Measurements from ENCODE around the gene CTTN.

CTTN gene

DNA sequence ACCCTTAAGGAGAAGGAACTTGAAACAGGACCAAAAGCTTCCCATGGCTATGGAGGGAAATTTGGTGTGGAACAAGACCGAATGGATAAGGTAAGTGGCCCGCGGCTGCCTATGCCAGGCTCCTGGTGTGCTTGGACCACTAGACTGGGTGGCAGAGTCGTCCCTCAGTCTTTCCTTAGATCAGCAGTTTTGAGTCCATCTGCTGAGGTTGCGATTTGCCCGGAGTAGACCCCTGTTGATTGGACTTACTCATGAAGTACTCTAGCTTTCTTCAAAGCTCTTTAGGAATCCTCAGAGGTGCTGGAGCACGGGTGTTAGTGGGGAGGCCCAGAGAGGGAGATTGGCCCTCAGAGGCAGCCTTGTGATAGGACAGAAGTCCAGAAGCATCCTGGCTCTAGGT is 11.5 kb downstream of the CTTN start:
- no peak for DNase-seq (ENCODE audit: low read depth in 2 of 2)

DNA sequence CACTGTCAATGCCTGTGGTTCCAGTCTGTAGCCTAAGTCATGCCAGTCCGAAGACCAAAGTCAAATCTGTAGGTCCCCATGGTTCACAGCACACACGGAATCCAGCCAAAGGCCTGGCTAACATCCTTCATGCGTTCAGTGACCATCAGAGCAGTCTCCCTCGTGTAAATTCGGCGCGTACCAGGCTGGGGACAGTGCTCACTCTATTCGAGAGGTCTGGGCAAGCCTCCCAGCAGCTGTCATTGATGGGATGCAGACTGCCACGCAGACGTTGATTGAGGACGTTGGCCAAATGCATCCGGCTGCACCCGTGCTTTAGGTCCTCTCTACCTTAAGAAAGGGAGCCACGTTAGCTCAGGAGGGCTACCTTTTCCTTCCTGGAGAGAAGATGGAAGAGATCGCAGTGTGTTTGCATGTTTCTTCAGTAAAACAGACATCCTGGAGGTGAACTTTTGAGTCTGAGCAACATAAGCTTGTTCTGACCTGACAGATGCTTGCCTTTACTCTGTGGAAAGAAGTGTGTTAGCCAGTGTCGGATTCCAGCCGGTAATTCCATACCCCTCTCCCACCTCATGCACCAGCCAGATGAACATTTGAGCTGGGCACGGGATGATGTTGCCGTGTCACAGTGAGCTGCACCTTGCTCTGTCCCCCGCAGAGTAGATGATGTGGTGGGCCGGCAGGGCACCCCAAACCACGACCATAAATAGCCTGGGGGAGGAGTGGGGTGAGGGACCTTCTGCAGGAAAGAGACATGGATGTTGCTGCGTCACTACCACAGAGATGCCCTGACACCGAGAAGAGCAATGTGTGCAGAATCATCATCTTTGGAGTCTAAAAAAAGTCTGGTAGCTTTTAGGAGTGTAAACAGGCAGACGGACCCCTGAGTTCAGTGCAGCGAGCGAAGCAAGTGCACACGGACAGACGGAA is 12.2 kb downstream of the CTTN start:
- DNase-seq (ENCODE audit: low read depth in 2 of 2) = no peak

DNA sequence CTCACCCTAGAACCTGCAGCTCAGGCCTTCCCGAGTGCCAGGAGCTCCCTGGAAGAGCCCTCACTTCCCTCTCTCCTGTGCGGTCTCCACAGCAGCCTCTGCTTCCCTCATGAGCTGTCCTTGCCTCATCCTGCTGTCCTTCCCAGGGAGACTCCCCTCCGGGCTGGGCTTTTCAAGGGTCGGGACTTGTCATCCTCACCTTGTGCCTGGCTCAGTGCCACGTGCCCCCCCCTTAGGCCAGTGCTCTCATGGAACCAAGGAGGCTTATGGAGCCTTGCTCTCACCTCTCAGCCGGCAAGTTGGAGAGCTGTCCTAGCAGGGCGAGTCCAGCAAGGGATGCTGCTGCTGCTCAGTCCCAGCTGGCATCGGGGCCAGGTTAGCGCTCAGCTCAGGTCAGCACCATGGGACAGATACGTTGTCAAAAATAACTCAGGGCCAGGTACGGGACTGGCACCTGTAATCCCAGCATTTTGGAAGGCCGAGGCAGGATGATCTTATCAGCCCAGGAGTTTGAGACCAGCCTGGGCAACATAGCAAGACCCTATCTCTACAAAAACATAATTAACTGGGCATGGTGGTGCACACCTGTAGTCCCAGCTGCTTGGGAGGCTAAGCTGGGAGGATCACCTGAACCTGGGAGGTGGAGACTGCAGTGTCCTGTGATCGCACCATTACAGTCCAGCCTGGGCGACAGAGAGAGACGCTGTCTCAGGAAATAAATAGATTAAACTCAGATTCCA is 13.6 kb downstream of the CTTN start:
- no peak for DNase-seq (ENCODE audit: low read depth in 2 of 2)

DNA sequence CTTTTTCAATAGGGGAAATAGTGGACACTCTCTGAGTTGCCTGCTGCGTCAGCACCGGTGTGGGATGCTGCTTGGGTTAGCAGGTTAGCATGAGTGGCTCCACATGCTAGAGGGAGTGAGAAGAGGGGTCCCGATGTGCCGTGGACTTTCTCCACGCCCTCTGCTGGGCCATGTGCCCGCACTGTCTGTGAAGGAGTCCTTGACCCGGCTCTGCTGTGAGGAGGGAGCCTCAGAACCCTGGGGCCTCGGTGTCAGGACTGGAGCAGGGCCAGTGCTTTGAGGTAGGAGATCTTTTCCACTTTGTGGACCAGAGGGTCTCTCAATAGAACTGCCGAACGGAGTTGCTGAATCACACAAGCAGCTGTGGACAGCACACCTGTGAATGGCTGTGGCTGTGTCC is 14.8 kb downstream of the CTTN start:
- no peak for DNase-seq (ENCODE audit: low read depth in 2 of 2)

DNA sequence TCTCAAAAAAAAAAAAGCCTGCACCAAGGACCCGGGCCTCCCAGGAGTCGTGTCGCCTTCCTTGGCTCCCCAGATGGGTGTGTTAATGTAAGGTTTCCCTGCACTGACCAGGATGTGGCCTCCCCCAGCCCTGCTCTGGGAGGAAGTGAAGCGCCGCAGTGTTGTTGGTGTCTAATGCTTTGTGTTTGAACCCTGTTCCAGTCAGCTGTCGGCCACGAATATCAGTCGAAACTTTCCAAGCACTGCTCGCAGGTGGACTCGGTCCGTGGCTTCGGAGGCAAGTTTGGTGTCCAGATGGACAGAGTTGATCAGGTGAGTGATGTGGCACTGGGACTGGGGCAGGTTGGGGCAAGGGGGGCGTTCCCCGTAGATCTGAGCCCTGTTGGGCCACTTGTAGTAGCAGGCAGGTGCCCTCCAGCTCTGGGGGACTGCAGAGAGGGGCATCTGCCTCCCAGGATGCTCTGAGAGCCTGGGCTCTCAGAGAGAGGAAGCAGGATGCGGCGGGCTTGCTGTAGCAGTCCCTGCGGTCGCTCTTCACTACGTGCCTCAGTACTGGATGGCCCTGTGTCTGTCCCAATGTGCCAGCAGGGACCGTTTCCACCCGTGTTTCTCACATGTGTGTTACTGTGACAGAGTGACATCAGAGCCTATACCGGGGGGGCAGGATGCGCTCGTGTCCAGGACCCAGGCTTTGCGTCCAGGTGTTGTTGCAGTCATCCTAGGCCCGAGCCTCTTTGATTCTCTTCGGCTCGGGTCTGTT is 16.2 kb downstream of the CTTN start:
- DNase-seq (ENCODE audit: low read depth in 2 of 2) = no peak

DNA sequence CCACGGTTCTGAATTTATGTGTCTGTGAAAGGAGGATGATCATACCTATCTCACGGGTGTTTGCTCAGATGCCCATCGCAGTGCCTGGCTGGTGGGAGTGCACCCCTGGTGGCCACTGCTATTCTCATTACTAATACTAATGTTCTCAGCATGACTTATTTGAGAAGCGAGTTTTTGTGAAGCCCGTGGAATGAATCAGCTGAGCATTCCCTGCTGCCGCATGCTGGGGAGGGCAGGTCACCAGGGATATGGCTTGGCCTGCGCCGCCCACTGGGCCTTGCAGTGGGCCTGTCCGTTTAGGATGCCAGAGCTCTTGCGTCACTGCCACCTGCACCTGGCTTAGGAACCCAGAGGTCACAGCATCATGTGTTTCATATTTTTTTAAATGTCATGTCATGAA is 16.9 kb downstream of the CTTN start:
- no peak for DNase-seq (ENCODE audit: low read depth in 2 of 2)

DNA sequence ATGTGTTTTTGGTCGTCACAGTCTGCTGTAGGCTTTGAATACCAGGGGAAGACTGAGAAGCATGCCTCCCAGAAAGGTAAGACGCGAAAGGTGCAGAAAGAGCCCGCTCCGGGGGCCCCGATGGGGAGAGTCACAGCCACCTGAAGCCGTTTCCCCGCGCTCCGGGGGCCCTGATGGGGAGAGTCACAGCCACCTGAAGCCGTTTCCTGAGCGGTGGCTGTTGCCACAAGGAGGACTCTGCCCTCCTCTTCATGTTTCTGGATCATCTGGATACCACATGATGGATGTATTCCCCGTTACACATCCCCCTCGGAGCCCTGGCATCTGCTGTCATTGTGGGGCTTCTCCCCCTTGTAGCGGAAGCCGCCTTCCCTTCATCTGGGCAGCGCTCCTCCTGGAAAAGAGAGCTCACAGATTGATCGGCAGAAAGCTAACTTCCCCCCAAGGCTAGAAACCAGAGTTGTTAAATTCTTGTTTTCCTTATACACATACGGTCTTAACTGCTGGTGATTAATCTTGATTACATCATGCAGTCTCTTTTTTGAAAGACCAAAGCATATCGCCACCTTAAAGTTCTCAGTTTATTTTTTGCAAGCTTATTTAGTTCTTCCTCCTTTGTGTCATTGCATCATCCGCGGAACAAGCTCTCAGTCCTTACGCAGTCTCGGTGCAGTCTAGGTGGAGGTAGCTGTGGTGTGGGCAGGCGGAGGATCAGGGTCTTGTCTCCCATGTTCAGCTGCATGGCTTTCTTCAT is 17.5 kb downstream of the CTTN start:
- no peak for DNase-seq (ENCODE audit: low read depth in 2 of 2)

DNA sequence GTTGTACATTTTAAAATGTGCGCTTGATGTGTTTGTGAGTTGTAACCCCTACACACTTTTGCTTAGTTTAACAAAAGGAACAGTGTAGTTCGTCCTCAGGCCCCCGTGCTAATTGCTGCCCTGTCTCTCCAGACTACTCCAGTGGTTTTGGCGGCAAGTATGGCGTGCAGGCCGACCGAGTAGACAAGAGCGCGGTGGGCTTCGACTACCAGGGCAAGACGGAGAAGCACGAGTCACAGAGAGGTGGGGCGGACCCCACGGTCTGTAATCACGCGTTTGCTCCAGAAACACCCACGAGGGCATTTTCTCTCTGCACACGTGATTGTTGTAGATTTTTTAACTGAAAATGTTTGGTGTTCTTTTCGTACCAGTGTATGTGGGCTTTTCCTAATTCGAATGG is 18.6 kb downstream of the CTTN start:
- no peak for DNase-seq (ENCODE audit: low read depth in 2 of 2)

DNA sequence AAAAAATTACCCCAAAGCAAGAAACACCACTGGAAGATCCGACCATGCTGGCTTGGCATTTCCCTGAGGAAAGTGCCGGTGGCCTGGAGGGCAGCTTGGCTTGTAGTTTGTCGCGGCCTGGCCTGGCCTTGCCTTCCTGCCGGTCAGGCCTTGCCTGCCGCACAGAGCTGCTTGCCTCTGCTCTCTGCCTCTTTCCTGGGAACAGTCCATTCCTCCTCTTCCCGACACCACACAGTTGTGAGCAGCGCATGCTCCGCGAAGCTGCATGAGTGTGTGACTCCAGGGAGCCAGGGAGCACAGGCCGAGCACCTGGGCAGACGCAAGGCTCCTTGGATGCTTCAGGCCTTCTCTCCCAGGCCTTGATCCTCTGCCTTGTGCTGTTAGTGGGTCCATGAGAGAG is 19.8 kb downstream of the CTTN start:
- DNase-seq (ENCODE audit: low read depth in 2 of 2) = no peak

DNA sequence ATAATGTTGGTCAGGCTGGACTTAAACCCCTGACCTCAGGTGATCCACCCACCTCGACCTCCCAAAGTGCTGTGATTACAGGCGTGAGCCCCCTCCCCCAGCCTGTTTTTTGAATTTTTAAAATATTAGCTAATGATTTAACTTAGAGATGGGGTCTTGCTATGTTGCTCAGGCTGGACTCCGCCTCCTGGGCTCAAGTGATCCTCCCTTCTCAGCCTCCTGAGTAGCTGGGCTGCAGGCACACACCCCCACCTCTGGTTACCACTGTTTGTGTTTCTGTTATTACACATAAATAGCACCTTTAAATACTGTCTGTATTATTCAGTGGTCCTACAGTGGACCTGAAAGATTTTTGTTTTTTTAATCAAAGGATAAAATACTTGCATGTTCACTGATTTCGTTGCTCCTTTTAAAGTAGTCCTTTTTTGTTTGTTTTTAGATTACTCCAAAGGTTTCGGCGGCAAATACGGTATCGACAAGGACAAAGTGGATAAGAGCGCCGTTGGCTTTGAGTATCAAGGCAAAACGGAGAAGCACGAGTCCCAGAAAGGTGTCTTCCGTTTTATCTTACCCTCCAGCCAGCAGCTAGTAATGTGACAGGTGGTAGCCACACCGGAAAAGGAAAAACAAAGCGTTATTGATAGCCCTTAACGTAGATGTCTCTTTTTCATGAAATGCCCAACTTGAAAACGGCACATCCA is 21.1 kb downstream of the CTTN start:
- no peak for DNase-seq (ENCODE audit: low read depth in 2 of 2)

DNA sequence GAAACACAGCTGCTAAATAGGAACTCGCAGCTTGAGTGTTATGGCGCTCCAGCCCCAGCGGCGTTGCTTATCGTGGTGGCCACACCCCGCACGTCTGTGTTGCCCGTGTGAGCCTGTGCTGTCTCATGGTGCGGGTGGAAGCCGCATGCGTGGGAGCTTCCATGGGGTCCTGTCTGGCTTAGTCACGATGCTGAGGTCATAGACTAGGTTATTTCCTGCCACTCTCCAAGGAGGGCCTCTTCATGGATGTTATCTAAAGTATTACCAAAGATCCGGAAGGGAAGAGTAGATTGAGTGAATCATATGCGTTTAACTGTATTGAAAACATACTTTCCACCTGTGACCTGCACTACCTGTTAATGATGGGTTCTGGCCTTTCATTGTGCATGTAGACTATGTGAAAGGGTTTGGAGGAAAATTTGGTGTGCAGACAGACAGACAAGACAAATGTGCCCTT is 21.7 kb downstream of the CTTN start:
- no peak for DNase-seq (ENCODE audit: low read depth in 2 of 2)

DNA sequence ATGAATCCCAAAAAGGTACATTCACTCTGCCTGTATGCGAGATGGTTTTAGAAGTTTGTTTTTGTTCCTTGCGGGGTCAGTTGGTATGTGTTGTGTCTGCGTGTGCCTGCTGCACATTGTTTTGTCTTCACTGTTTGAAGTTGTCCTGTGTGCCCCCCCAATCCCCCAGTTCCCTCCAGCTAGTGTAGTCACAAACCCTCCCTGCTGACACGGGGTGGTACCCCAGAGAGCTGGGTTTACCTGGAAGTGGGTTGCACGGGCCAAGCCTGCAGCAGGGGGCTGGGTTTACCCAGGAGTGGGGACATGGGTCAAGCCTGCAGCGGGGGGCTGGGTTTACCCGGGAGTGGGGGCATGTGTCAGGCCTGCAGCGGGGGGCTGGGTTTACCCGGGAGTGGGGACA is 22.2 kb downstream of the CTTN start:
- DNase-seq (ENCODE audit: low read depth in 2 of 2) = no peak

DNA sequence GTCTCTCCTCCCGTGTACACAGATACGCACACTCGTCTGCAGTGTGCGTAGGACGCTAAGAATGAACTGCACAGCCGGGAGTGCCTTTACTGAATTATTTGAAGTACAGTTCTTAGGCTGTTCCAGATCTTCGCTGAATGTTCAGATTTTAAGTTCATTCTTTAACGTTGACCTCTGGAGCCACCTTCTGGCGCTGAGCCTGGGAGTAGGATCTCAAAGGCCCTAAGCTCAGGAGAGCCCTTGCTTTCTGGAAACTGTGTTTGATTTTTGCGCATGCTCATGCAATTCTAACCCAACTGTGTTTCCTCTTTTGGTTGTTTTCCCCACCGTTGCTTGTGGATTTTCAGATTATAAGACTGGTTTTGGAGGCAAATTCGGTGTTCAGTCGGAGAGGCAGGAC is 22.8 kb downstream of the CTTN start:
- DNase-seq (ENCODE audit: low read depth in 2 of 2) = no peak

DNA sequence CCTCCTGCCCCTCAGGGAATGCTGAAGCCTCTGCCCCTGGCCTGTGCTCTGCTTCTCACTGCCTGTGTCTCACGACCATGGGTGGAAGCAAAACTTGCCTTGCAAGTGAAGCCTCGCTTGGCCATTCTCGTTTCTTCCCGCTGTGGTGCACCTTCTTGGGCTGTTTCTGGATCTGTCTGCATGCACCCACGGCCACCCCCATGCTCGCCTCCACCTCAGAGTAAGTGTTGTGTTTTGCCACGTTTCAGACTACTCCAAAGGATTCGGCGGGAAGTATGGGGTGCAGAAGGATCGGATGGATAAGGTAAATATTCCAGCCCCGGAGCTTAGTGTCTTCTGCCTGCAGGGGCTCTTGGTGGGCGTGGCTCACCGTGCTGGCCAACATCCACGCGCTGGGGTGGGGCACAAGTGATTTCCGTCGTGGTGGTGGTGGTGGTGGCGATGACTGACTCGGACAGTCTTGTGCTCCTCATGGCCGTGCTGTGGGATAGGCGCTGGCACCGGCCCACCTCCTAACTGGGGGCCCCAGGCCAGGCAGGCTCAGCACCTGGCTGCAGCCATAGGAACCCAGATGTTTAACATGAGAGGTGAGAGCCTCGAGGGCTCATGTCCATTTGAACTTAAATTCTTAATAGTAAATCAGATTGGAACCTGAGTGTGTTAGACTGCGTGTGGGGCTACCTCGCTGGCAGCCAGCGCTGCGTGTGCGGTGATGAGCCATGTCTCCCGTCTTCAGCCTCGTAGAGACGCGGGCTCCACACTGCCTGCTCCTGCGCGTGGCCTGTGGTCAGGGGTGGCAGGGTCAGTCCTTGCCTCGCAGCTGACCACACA is 24.6 kb downstream of the CTTN start:
- DNase-seq (ENCODE audit: low read depth in 2 of 2) = no peak

DNA sequence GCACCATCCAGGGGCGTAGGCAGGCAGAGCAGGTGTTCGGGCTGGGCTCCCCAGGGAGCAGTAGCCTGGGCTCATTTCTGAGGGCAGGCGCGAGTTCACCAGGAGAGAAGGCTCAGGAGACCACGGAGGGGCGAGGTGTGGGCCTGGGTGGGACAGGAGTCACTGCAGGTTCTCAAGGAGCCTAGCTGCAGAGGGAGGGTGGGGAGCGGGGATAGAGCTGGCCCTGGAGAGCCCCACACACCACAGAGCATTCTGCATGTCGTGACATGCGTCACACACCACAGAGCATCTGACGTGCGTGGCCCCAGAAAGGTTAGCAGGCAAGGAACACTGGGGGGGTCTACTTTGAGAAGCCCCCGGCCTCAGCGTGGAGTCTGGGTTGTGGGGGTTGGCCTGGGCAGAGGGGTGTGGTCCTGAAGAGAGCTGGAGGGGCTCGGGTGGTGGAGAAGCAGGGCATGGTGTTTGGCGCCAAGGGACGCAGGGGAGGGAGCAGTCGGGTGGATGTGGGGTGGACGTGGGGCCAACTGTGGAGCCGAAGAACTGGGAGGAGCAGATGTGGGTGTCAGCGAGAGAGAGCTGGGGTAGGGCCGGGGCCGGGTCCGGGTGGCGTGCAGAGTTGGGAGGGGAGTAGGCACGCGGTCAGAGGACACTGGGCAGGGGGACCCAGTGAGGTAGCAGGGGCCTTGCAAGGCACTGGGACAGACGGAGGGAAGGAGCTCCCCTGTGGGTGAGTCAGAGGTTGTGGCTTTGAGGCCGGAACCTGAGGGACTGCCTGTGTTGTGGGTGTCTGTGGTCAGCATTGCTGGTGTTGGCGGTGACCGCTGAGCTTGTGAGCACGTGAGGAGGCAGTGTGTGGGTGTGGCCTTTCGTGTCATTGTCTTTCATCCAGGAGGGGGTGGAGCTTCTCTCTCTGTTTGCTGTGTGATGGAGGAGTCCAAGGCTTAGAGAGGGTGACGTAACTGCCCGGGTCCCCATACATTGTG is 25.5 kb downstream of the CTTN start:
- DNase-seq (ENCODE audit: low read depth in 2 of 2) = peak; percentile 51 to 68

DNA sequence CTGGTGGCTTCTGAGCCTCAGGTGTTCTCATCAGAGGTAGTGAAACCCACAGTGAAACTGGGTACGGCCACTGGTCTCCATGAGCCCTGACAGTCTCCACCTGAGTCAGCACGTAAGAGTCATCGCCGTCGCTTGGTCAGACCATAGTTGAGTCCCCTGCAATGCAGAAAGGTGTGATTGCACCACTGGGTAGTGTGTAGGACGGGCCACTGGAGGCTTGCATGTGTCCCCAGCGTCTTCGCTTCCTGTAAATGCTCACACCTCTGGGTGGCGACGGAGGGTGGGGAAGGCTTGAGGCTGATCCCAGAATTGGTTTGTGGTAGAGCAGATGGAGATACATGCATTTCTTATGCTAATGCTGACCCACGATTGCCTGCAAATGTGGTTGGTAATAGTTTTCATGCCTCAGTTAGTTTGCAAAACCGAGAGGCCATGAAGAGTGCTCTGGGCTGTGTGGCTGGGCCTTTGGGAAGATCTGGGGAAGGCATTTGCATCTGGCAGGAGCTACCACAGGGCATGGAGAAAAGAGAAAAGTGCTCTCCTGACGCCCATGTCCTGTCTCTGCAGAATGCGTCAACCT is 26.5 kb downstream of the CTTN start:
- DNase-seq (ENCODE audit: low read depth in 2 of 2) = no peak

DNA sequence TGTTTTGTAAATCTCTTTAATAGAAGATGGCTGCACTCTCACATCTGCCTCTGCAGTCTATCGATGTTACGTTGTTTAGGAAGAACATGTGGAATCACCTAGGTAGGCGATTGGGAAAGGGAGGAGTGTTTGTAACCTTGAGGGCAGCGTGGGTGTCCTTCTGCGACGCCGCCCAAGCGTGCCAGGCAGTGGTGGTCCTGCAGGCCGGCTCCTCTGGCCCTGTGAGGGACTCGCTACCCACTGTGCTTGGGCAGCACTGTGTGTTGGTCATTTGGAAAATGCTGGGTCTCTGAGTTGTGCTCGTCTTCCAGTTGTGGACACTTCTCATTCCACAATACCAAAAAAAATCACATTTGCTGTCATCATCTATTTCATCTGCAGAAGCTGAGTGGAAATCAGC is 29.1 kb downstream of the CTTN start:
- DNase-seq (ENCODE audit: low read depth in 2 of 2) = no peak

DNA sequence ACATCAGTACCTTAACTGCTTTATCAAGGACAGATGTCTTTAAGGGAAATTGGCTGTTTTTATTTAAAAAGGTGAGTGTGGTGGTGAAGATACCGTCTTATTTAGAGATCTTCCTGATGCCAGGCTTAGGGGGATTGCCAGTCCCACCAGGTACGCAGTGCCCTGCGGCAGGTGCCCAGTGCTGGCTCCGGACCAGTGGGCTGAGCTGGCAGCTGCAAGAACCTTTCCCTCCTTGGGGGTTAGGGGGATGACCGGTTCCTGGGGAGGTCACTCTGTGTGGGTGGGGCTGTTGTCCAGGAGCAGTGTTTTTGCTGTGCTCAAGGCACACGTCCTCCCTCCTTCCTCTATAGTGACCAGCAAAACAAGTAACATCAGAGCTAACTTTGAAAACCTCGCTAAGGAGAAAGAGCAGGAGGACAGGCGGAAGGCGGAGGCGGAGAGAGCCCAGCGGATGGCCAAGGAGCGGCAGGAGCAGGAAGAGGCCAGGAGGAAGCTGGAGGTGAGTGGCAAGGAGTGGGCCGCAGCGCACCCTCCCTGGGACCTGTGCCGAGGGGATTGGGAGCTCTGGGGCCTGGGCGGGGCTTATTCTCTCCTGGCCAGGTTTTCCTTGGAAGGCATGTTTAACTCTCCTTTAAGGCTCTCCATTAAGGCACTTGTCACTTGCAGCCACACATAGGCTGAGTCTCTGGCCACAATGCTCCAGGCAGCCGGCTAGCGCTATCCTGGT is 30.5 kb downstream of the CTTN start:
- DNase-seq (ENCODE audit: low read depth in 2 of 2) = no peak
